Gastroesophageal sphincter (tissue), 4 donors: ENCODE measurements around the gene AFTPH. TPM values are rescaled to one million over a fixed set of nuclear protein-coding genes. Genes with fewer than 3 reads are reported as not detected.

ENCODE experiments used
- ATAC-seq: fragments of 150-250 bp; one replicate; pipeline ENCODE4 v1.9.1; 2016; ENCODE audit warnings: mild to moderate bottlenecking, moderate library complexity
- H3K27ac ChIP-seq, 4 donors: fragments of 200-600 bp; sonication (generic) in 3 of 4; 1 replicate in 3 of 4; 2 replicates in 1 of 4; pipeline ENCODE4 v1.5.1; 2016 to 2019
- H3K27me3 ChIP-seq: fragments of 200-600 bp; sonication (generic); one replicate; pipeline ENCODE4 v1.5.1; 2019
- H3K36me3 ChIP-seq, 2 donors: fragments of 200-600 bp; sonication (generic); one replicate each; pipeline ENCODE4 v1.5.1; 2019; ENCODE audit warnings: control low read depth in 1 of 2
- H3K4me1 ChIP-seq, 3 donors: fragments of 200-600 bp; sonication (generic); 1 replicate in 2 of 3; 2 replicates in 1 of 3; pipeline ENCODE4 v1.5.1; 2016 to 2019; ENCODE audit warnings: control low read depth in 2 of 3
- H3K4me3 ChIP-seq, 2 donors: fragments of 200-600 bp; sonication (generic); one replicate each; pipeline ENCODE4 v1.5.1; 2019; ENCODE audit warnings: mild to moderate bottlenecking in 1 of 2, moderate library complexity in 1 of 2
- H3K9me3 ChIP-seq, 3 donors: fragments of 200-600 bp; sonication (generic); one replicate each; pipeline ENCODE4 v1.5.1; 2017 to 2019; ENCODE audit warnings: control low read depth in 2 of 3
- EP300 ChIP-seq: sonication (generic); formaldehyde crosslinking; IDR thresholded peaks from one replicate; pipeline ENCODE4 v1.6.1; 2017; ENCODE audit warnings: antibody characterized with exemption, mild to moderate bottlenecking
- POLR2A ChIP-seq, 2 donors: fragments of 450-650 bp; IDR thresholded peaks; one replicate each; pipeline ENCODE4 v1.6.1; 2017; ENCODE audit warnings: antibody characterized with exemption in 2 of 2, mild to moderate bottlenecking in 2 of 2, moderate library complexity in 1 of 2
- POLR2AphosphoS5 ChIP-seq: sonication (generic); formaldehyde crosslinking; IDR thresholded peaks from one replicate; pipeline ENCODE4 v1.6.1; 2017; ENCODE audit warnings: antibody characterized with exemption
- WGBS, 2 donors: methylation state at CpG; one replicate each; pipeline ENCODE4 v1.1.5; 2018; ENCODE audit warnings: low coverage in 1 of 2; 5-methylcytosine and 5-hydroxymethylcytosine counted together
- total RNA-seq, 4 donors: library from RNA; depleted of rRNA; stranded (reverse); fragments of >200 nt; gene quantifications; one replicate each; pipeline ENCODE4 v1.1.0, GENCODE V29; 2016
- TF ChIP-seq, protein P1 (sequence below), 4 experiments: fragments of 200-600 bp in 2 of 4; fragments of 450-650 bp in 2 of 4; sonication (generic) in 1 of 4; IDR thresholded peaks; one replicate each; pipeline ENCODE4 v1.5.1; 2017 to 2019; ENCODE audit warnings: antibody characterized with exemption in 4 of 4, mild to moderate bottlenecking in 2 of 4, moderate library complexity in 2 of 4

AFTPH gene
- total RNA-seq, 4 donors from 2014 or later, result 33.0 to 53.5 (median 41.6) TPM

DNA sequence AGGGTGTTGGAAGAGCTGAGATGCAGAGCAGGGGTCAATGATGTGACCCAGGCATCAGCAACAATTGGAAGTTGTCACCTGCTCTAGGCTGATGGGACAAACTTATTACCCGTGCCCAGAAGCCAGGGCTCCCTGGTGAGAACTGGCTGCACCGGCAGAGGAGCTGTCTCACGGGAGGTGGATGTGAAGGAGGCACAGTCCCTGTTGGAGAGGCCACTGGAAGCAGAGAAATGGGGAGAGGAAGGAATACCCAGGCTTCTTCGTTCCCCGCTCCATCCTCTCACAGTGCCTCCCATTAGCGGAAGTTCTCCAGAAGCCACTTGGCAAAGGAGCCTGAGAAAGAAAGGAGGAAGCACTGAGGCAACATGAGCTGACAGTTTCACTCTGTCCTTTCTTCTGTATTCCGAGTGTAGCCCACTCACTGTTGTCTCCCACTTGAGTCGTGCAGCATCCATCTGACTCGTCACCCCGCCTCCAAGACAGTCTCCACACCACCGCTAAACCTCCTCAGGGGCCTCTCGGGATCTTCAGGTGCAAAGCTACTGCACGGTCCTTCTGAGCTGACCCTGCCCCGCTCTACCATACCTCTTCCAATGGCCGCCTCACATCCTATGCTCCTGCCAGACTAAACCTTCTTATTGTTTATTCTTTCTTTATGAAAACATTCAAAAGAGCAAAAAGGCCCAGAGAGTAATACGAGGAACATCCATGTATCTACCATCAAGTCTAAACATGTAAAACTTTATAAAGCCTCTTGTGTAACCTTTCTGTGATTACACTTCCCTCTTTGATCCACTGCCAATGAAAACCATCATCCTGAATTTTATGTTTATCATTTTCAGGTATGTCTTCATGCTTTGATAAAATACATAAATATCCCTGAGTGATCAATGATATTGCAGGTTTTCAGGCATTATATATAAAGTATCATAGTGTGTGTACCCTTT, 19.1 kb upstream of the AFTPH start:
- no peak overlapping the region for H3K4me3 ChIP-seq
- TF ChIP-seq, protein P1, sequence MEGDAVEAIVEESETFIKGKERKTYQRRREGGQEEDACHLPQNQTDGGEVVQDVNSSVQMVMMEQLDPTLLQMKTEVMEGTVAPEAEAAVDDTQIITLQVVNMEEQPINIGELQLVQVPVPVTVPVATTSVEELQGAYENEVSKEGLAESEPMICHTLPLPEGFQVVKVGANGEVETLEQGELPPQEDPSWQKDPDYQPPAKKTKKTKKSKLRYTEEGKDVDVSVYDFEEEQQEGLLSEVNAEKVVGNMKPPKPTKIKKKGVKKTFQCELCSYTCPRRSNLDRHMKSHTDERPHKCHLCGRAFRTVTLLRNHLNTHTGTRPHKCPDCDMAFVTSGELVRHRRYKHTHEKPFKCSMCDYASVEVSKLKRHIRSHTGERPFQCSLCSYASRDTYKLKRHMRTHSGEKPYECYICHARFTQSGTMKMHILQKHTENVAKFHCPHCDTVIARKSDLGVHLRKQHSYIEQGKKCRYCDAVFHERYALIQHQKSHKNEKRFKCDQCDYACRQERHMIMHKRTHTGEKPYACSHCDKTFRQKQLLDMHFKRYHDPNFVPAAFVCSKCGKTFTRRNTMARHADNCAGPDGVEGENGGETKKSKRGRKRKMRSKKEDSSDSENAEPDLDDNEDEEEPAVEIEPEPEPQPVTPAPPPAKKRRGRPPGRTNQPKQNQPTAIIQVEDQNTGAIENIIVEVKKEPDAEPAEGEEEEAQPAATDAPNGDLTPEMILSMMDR (IDR thresholded peaks at IDR 0.05), result no peak
- TF ChIP-seq POLR2A (IDR thresholded peaks at IDR 0.05) (no peak), EP300 (no peak), POLR2AphosphoS5 (no peak)
- WGBS, 2 donors, result 62 to 63% methylated on average over 14 of the region's 16 CpGs
- H3K9me3 ChIP-seq, result no peaks in the 10 kb centered on the region
- H3K4me1 ChIP-seq, result no peaks in the 10 kb centered on the region
- H3K27ac ChIP-seq, result no peak overlapping the region
- H3K36me3 ChIP-seq, result no peaks in the 10 kb centered on the region
- ATAC-seq, result peak; percentile 19
- H3K27me3 ChIP-seq, result peaks cover 15% of the 10 kb centered on the region

DNA sequence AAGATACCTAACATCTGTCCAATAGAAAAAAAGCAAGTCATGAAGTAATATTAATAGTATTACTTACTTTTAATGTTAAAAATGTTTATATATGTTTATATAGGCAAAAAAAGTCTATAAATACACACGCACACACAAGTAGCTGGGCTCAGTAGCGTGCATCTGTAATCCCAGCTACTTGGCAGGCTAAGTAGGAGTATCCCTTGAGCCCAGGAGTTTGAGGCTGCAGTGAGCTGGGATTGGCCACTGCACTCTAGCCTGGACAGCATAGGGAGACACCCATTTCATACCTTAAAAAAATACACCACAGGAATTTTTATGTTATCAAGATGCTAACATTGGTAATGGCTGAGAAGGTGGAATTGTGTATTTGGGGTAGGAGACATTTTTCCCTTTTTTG, 17.4 kb upstream of the AFTPH start:
- Histone ChIP-seq H3K36me3 (no peaks in the 10 kb centered on the region), H3K9me3 (no peaks in the 10 kb centered on the region), H3K4me1 (no peaks in the 10 kb centered on the region), H3K4me3 (no peak overlapping the region), H3K27ac (no peak overlapping the region), H3K27me3 (peaks cover 15% of the 10 kb centered on the region)
- TF ChIP-seq POLR2AphosphoS5 (no peak), EP300 (no peak), POLR2A (IDR thresholded peaks at IDR 0.05) (no peak)
- TF ChIP-seq, protein P1 (IDR thresholded peaks at IDR 0.05), result no peak
- no peak for ATAC-seq
- WGBS, 2 donors, result 50 to 55% methylated on average over 1 to 2 of the region's 2 CpGs

DNA sequence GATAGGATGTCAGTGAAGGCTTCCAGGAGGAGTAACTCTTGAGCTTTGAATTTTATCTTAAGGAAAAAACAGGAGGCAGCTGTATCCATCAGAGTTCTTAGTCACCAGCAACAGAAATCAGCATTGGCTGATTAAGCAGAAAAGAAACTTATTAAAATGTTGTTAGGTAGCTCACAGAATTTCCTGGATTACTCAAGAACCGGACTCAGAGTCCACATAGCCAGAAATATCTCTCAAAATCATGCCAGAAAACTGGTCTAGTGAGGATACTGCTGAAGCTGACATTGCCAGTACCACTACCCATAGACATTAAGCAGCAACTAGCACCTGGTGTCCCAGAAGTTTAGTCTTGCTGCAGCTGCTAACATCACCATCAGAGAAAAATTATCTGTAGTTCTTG, 10.1 kb upstream of the AFTPH start:
- H3K9me3 ChIP-seq, result no peaks in the 10 kb centered on the region
- 33 to 43% methylated on average over 1 of the region's 1 CpG for WGBS, 2 donors

DNA sequence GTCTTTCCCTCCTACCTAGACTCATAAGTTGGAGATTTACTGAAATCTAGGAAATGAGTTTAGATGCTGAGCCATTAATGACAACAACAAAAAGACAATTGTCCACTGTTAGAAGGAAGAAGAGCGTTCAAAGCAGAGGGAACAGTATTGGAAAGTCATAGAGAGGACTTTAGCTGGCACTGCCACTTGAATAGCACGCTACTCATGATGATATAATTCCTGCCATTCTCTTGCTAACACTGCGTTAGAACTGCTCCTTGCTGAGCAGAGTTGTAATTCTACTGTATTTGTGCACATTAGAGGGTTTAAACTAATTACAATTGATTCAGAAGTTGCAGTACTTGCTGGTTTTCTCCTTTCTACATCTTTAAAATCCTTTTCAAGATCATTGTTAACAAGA, 9.0 kb upstream of the AFTPH start:
- no peak overlapping the region for H3K4me3 ChIP-seq
- no peaks in the 10 kb centered on the region for H3K36me3 ChIP-seq
- no peaks in the 10 kb centered on the region for H3K9me3 ChIP-seq
- 68 to 83% methylated on average over 1 to 3 of the region's 3 CpGs for WGBS, 2 donors
- no peaks in the 10 kb centered on the region for H3K4me1 ChIP-seq
- TF ChIP-seq, protein P1 (IDR thresholded peaks at IDR 0.05), result no peak
- TF ChIP-seq EP300 (no peak), POLR2A (IDR thresholded peaks at IDR 0.05) (no peak)
- no peak overlapping the region for H3K27ac ChIP-seq
- no peak for ATAC-seq
- H3K27me3 ChIP-seq, result peaks cover 12% of the 10 kb centered on the region

More for the DNA sequence above, 10.1 kb upstream of the AFTPH start:
- H3K36me3 ChIP-seq, result no peaks in the 10 kb centered on the region
- no peaks in the 10 kb centered on the region for H3K4me1 ChIP-seq
- TF ChIP-seq, protein P1 (IDR thresholded peaks at IDR 0.05), result no peak
- no peak for TF ChIP-seq EP300
- no peak for TF ChIP-seq POLR2AphosphoS5
- TF ChIP-seq POLR2A (IDR thresholded peaks at IDR 0.05), result no peak
- no peak overlapping the region for H3K4me3 ChIP-seq
- peaks cover 12% of the 10 kb centered on the region for H3K27me3 ChIP-seq
- H3K27ac ChIP-seq, result no peak overlapping the region
- ATAC-seq, result no peak
